ENCODE results near the gene SORBS2.

DNA sequence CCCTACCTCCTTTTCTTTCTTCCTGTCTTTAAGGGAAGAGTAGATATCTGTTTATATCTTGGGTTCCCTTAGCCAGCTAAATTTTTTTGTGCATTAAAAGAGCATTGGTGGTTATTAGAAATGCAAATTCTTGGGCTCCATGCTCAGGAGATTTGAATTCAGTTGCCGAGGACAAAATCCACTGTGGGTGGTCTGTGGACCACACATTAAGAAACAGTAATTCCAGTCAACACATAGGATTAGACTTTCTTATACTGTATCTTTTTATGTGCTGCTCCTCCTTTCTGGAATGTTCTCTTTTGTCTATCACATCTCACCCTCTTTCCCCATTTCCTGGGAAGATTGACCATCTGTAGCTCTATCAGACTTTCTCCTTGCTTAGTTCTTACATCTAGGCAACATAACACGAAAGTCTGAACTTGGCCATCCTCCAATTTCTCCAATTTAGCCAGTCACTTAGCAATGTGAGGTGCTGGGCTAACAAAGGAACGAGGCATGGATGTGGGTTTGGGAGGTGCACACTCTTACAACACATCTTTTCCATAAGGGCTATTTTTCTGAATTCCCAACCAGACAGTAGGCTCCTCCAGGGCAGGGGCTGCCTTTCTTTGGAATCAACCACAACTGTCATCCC is 271.4 kb downstream of the SORBS2 start:
- TF ChIP-seq, protein P1, sequence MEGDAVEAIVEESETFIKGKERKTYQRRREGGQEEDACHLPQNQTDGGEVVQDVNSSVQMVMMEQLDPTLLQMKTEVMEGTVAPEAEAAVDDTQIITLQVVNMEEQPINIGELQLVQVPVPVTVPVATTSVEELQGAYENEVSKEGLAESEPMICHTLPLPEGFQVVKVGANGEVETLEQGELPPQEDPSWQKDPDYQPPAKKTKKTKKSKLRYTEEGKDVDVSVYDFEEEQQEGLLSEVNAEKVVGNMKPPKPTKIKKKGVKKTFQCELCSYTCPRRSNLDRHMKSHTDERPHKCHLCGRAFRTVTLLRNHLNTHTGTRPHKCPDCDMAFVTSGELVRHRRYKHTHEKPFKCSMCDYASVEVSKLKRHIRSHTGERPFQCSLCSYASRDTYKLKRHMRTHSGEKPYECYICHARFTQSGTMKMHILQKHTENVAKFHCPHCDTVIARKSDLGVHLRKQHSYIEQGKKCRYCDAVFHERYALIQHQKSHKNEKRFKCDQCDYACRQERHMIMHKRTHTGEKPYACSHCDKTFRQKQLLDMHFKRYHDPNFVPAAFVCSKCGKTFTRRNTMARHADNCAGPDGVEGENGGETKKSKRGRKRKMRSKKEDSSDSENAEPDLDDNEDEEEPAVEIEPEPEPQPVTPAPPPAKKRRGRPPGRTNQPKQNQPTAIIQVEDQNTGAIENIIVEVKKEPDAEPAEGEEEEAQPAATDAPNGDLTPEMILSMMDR (IDR thresholded peaks at IDR 0.05) = no peak
- TF ChIP-seq EZH2 (IDR thresholded peaks at IDR 0.05; ENCODE audit: borderline replicate concordance, insufficient read depth, low read depth, low read length, poor library complexity, severe bottlenecking) = no peak
